Omental fat pad (tissue), 4 donors: ENCODE measurements around the gene PPP5C. TPM values are rescaled to one million over a fixed set of nuclear protein-coding genes. Genes with fewer than 3 reads are reported as not detected.

Experiments
- ATAC-seq: fragments of 150-250 bp; one replicate; pipeline ENCODE4 v1.9.1; 2016; ENCODE audit warnings: mild to moderate bottlenecking, moderate library complexity; ENCODE audit not compliant: low FRiP score
- DNase-seq: peaks from one replicate; pipeline ENCODE4 v3.0.0-alpha.2; 2019; ENCODE audit warnings: low spot score
- total RNA-seq, 4 donors: library from RNA; depleted of rRNA; stranded (reverse); fragments of >200 nt; gene quantifications; one replicate each; pipeline ENCODE4 v1.1.0, GENCODE V29; 2016
- TF ChIP-seq, protein P1 (sequence below), 3 donors: fragments of 450-650 bp; IDR thresholded peaks; one replicate each; pipeline ENCODE4 v1.5.1; 2016 to 2017; ENCODE audit warnings: antibody characterized with exemption in 3 of 3, mild to moderate bottlenecking in 3 of 3, moderate library complexity in 2 of 3

The PPP5C gene
- total RNA-seq, 4 donors from 2014 or later = 43.2 to 63.8 (median 49.5) TPM

DNA sequence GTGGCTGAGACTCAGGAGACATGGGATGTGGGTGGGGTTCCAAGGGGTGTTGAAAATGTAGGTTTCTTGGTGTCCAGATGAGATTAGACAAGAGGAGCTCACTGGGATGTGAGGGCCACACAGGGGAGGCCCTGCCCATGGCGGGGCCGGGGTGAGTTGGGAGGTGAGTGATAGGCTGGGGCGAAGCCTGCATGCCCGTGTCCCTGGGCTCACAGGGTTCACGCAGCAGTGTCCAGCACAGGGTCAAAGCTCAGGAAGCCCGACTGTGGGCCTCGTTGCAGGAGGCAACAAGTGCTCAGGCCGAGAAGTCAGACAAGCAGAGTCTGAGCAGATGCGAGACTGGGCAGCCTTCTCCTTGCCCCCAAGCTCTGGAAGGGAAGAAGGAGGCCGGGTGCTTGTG, 39.3 kb downstream of the PPP5C start:
- no peak for DNase-seq
- ATAC-seq = no peak
- TF ChIP-seq, protein P1, sequence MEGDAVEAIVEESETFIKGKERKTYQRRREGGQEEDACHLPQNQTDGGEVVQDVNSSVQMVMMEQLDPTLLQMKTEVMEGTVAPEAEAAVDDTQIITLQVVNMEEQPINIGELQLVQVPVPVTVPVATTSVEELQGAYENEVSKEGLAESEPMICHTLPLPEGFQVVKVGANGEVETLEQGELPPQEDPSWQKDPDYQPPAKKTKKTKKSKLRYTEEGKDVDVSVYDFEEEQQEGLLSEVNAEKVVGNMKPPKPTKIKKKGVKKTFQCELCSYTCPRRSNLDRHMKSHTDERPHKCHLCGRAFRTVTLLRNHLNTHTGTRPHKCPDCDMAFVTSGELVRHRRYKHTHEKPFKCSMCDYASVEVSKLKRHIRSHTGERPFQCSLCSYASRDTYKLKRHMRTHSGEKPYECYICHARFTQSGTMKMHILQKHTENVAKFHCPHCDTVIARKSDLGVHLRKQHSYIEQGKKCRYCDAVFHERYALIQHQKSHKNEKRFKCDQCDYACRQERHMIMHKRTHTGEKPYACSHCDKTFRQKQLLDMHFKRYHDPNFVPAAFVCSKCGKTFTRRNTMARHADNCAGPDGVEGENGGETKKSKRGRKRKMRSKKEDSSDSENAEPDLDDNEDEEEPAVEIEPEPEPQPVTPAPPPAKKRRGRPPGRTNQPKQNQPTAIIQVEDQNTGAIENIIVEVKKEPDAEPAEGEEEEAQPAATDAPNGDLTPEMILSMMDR (IDR thresholded peaks at IDR 0.05) = no peak

DNA sequence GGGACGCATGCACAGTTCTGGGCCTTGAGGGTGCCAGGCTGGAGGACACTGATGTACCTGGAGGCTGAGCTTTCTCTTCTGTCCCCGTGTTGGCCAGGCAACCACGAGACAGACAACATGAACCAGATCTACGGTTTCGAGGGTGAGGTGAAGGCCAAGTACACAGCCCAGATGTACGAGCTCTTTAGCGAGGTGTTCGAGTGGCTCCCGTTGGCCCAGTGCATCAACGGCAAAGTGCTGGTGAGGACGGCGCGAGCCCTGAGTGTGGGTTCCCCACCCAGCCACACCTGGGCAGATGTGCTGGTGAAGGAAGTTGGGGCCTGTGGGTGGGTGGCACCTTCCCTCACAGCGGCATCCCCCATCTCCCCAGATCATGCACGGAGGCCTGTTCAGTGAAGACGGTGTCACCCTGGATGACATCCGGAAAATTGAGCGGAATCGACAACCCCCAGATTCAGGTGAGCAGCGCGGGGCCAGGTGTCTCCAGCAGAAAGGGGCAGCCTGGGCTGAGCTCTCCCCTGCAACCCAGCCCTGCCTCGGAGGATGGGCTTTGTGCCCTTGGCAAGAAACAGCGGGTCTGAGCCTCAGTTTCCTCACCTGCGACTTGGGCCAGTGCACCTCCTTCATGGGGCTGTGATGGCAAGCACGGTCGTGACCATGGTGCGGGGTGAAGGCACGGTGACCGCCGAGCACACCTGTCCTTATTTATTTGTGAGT, 40.3 kb downstream of the PPP5C start:
- no peak for DNase-seq
- no peak for ATAC-seq
- TF ChIP-seq, protein P1 (IDR thresholded peaks at IDR 0.05) = no peak

- TF ChIP-seq, protein P1 (IDR thresholded peaks at IDR 0.05) = no peak
- ATAC-seq (no peak), DNase-seq (no peak)
These were observed 40.8 kb downstream of the PPP5C start for GRCh38 chr19:46387713-46388130.

GRCh38 chr19:46388311-46389095, 41.6 kb downstream of the PPP5C start:
- TF ChIP-seq, protein P1 (IDR thresholded peaks at IDR 0.05) = no peak
- ATAC-seq (no peak), DNase-seq (no peak)

DNA sequence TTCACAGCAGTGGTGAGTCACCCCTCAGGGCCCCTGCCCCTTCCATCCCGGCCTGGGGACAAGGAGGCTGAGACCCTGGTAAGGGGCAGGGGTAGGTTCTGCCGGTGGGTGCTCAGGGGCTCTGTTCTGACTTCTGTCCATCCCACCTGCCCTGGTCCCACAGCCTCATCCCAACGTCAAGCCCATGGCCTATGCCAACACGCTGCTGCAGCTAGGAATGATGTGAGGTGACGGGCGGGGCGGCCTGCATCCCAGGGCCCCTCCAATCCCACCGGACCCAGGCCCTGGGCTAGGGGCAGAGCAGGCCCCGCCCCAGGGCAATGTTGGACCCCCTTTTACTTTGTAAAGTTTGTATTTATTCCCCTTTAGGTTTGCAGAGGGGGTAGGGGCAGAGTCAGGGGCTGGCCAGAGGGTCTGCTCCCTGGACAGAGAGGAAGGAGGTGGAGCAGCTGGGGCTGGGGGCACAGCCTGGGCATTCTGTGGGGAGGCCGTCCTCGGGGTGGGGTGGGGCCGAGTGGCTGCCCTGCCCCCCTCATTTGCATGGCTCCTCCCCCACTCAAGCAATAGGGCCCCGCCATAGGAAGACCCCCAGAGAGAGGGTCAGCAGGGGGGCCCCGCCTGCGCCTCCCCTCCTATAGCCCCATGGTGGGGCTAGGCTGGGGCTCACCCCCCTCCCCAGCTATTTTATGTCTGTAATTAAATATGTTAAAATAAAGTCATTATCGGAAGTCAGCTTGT, 43.4 kb downstream of the PPP5C start:
- TF ChIP-seq, protein P1 (IDR thresholded peaks at IDR 0.05) = no peak
- ATAC-seq = no peak
- DNase-seq = no peak

GRCh38 chr19:46390866-46391265, 44.0 kb downstream of the PPP5C start:
- TF ChIP-seq, protein P1 (IDR thresholded peaks at IDR 0.05) = no peak
- no peak for ATAC-seq
- no peak for DNase-seq
